Measurements from ENCODE around the gene FGF2. TPM values are rescaled to one million over a fixed set of nuclear protein-coding genes. Genes with fewer than 3 reads are reported as not detected.

The FGF2 gene
- total RNA-seq, 2 donors from 2014 or later: 12.5 to 18.5 TPM

GRCh38 chr4:122873821-122874593, 47.4 kb downstream of the FGF2 start:
- no peak overlapping the region for H3K4me3 Mint-ChIP-seq
- Histone ChIP-seq H3K27me3 (ENCODE audit: control insufficient read depth, insufficient read depth, low read length, poor library complexity, severe bottlenecking) (no peaks in the 10 kb centered on the region), H3K4me3 (ENCODE audit: low read length) (no peak overlapping the region), H3K36me3 (ENCODE audit: control insufficient read depth, insufficient read depth, low read length) (no peaks in the 10 kb centered on the region), H3K9me3 (ENCODE audit: control insufficient read depth, low read length) (no peaks in the 10 kb centered on the region), H3K9ac (ENCODE audit: extremely low read depth, low read length, poor library complexity, severe bottlenecking) (no peak overlapping the region), H3K4me1 (ENCODE audit: control insufficient read depth, insufficient read depth, low read length) (no peaks in the 10 kb centered on the region), H3K27ac (ENCODE audit: low read depth, low read length) (no peak overlapping the region)
- DNase-seq: no peak
- TF ChIP-seq CTCF (conservative IDR thresholded peaks at IDR 0.05): no peak
- no peak overlapping the region for H3K27ac Mint-ChIP-seq
- 98% methylated on average over 3 of the region's 4 CpGs; no CpG with 5 or more reads in 1 of the 2 experiments for WGBS, 2 experiments (ENCODE audit: insufficient coverage in 1 of 2, insufficient read length in 1 of 2)
- no peaks in the 10 kb centered on the region for H3K4me1 Mint-ChIP-seq
- H3K9me3 Mint-ChIP-seq: peaks cover 4% of the 10 kb centered on the region
- peaks cover 16% of the 10 kb centered on the region for H3K36me3 Mint-ChIP-seq (ENCODE audit: low read depth)
- no peaks in the 10 kb centered on the region for H3K27me3 Mint-ChIP-seq (ENCODE audit: insufficient read depth)

- Mint-ChIP-seq H3K4me1 (no peaks in the 10 kb centered on the region), H3K27ac (no peak overlapping the region), H3K27me3 (ENCODE audit: insufficient read depth) (no peaks in the 10 kb centered on the region), H3K9me3 (peaks cover 21% of the 10 kb centered on the region), H3K36me3 (ENCODE audit: low read depth) (peaks cover 33% of the 10 kb centered on the region), H3K4me3 (no peak overlapping the region)
- H3K36me3 ChIP-seq (ENCODE audit: control insufficient read depth, insufficient read depth, low read length): no peaks in the 10 kb centered on the region
- H3K4me1 ChIP-seq (ENCODE audit: control insufficient read depth, insufficient read depth, low read length): no peaks in the 10 kb centered on the region
- H3K4me3 ChIP-seq (ENCODE audit: low read length): no peak overlapping the region
- no peak overlapping the region for H3K9ac ChIP-seq (ENCODE audit: extremely low read depth, low read length, poor library complexity, severe bottlenecking)
- no peak for DNase-seq
- no peaks in the 10 kb centered on the region for H3K27me3 ChIP-seq (ENCODE audit: control insufficient read depth, insufficient read depth, low read length, poor library complexity, severe bottlenecking)
- H3K9me3 ChIP-seq (ENCODE audit: control insufficient read depth, low read length): no peaks in the 10 kb centered on the region
- 90 to 95% methylated on average over 4 to 5 of the region's 5 CpGs for WGBS, 2 experiments (ENCODE audit: insufficient coverage in 1 of 2, insufficient read length in 1 of 2)
- H3K27ac ChIP-seq (ENCODE audit: low read depth, low read length): no peak overlapping the region
- TF ChIP-seq CTCF (conservative IDR thresholded peaks at IDR 0.05): no peak
Observed at GRCh38 chr4:122875949-122876348, 49.3 kb downstream of the FGF2 start.

GRCh38 chr4:122876456-122876855, 49.8 kb downstream of the FGF2 start:
- Histone ChIP-seq H3K4me1 (ENCODE audit: control insufficient read depth, insufficient read depth, low read length) (no peaks in the 10 kb centered on the region), H3K36me3 (ENCODE audit: control insufficient read depth, insufficient read depth, low read length) (no peaks in the 10 kb centered on the region), H3K27me3 (ENCODE audit: control insufficient read depth, insufficient read depth, low read length, poor library complexity, severe bottlenecking) (no peaks in the 10 kb centered on the region), H3K9ac (ENCODE audit: extremely low read depth, low read length, poor library complexity, severe bottlenecking) (no peak overlapping the region), H3K4me3 (ENCODE audit: low read length) (no peak overlapping the region), H3K27ac (ENCODE audit: low read depth, low read length) (no peak overlapping the region), H3K9me3 (ENCODE audit: control insufficient read depth, low read length) (no peaks in the 10 kb centered on the region)
- no peak for TF ChIP-seq CTCF (conservative IDR thresholded peaks at IDR 0.05)
- no peak for DNase-seq
- Mint-ChIP-seq H3K4me3 (no peak overlapping the region), H3K9me3 (peaks cover 26% of the 10 kb centered on the region), H3K27ac (no peak overlapping the region), H3K27me3 (ENCODE audit: insufficient read depth) (no peaks in the 10 kb centered on the region), H3K4me1 (no peaks in the 10 kb centered on the region), H3K36me3 (ENCODE audit: low read depth) (peaks cover 38% of the 10 kb centered on the region)
- 92 to 100% methylated on average over 3 of the region's 3 CpGs for WGBS, 2 experiments (ENCODE audit: insufficient coverage in 1 of 2, insufficient read length in 1 of 2)

All from endodermal cell (in vitro differentiated cells).